Natural killer cell (primary cell): Measurements from ENCODE around the gene COL23A1. TPM values are rescaled to one million over a fixed set of nuclear protein-coding genes. Genes with fewer than 3 reads are reported as not detected.

ENCODE experiments used
- ATAC-seq, 3 donors: fragments of 150-1000 bp in 2 of 3; fragments of 200-7000 bp in 1 of 3; cut with Tn5 transposase; 1 replicate in 1 of 3; 2 replicates in 2 of 3; pipeline ENCODE4 v1.10.0; 2021; ENCODE audit warnings: mild to moderate bottlenecking in 2 of 3, moderate library complexity in 2 of 3
- DNase-seq, 2 donors: peaks; one replicate each; pipeline versions ENCODE4 v3.0.0 to v3.0.0-alpha.2; 2013 to 2021; ENCODE audit warnings: mixed read lengths in 1 of 2
- H3K27ac ChIP-seq: one replicate; pipeline ENCODE4 v1.5.1; 2013; ENCODE audit warnings: mild to moderate bottlenecking, low read length
- H3K27me3 ChIP-seq: one replicate; pipeline ENCODE4 v1.6.1; 2013; ENCODE audit warnings: low read length; ENCODE audit not compliant: control insufficient read depth, insufficient read depth
- H3K36me3 ChIP-seq: one replicate; pipeline ENCODE4 v1.6.1; 2013; ENCODE audit warnings: low read length; ENCODE audit not compliant: control insufficient read depth, insufficient read depth
- H3K4me1 ChIP-seq: one replicate; pipeline ENCODE4 v1.6.1; 2013; ENCODE audit warnings: low read length; ENCODE audit not compliant: control insufficient read depth, insufficient read depth
- H3K4me3 ChIP-seq: one replicate; pipeline ENCODE4 v1.5.1; 2013; ENCODE audit warnings: low read length
- H3K9me3 ChIP-seq: one replicate; pipeline ENCODE4 v1.6.1; 2013; ENCODE audit warnings: low read length; ENCODE audit not compliant: control insufficient read depth, insufficient read depth
- H3K27ac Mint-ChIP-seq, 2 donors: one replicate each; pipeline ENCODE4 v1.8.0; 2022; ENCODE audit warnings: mild to moderate bottlenecking in 2 of 2, mixed read lengths in 2 of 2, moderate library complexity in 1 of 2
- H3K27me3 Mint-ChIP-seq, 2 donors: one replicate each; pipeline ENCODE4 v1.8.0; 2022; ENCODE audit warnings: low read depth in 2 of 2, mixed read lengths in 2 of 2
- H3K36me3 Mint-ChIP-seq: one replicate; pipeline ENCODE4 v1.8.0; 2022; ENCODE audit warnings: mixed read lengths
- H3K4me1 Mint-ChIP-seq, 2 donors: one replicate each; pipeline ENCODE4 v1.8.0; 2022; ENCODE audit warnings: mixed read lengths in 2 of 2
- H3K4me3 Mint-ChIP-seq: one replicate; pipeline ENCODE4 v1.8.0; 2022; ENCODE audit warnings: mild to moderate bottlenecking, moderate library complexity, mixed read lengths
- H3K9me3 Mint-ChIP-seq, 2 donors: one replicate each; pipeline ENCODE4 v1.8.0; 2022; ENCODE audit warnings: mixed read lengths in 2 of 2
- WGBS: methylation state at CpG from one replicate; pipeline ENCODE4 v1.1.7; 2013; ENCODE audit warnings: missing lambda C conversion rate; ENCODE audit not compliant: insufficient coverage; 5-methylcytosine and 5-hydroxymethylcytosine counted together
- intact Hi-C: fragments of 100-400 bp; cut with micrococcal nuclease; formaldehyde crosslinking; loops from one replicate; pipeline ENCODE4 v1.14.2; 2022
- total RNA-seq, 4 donors: library from RNA; stranded (reverse); fragments of 120-200 nt in 1 of 4; gene quantifications; one replicate each; pipeline versions ENCODE4 v1.2.3 to v1.2.4, GENCODE V29; 2013 to 2022
- TF ChIP-seq, protein P1 (sequence below): fragments of 200-600 bp; IDR thresholded peaks from one replicate; pipeline ENCODE4 v1.8.0; 2022; ENCODE audit warnings: antibody characterized with exemption

COL23A1 gene
- total RNA-seq, 3 donors from 2014 or later (not counting 1 experiment from before 2014, with no cell fraction given) = 0.15 TPM; not detected in 2

DNA sequence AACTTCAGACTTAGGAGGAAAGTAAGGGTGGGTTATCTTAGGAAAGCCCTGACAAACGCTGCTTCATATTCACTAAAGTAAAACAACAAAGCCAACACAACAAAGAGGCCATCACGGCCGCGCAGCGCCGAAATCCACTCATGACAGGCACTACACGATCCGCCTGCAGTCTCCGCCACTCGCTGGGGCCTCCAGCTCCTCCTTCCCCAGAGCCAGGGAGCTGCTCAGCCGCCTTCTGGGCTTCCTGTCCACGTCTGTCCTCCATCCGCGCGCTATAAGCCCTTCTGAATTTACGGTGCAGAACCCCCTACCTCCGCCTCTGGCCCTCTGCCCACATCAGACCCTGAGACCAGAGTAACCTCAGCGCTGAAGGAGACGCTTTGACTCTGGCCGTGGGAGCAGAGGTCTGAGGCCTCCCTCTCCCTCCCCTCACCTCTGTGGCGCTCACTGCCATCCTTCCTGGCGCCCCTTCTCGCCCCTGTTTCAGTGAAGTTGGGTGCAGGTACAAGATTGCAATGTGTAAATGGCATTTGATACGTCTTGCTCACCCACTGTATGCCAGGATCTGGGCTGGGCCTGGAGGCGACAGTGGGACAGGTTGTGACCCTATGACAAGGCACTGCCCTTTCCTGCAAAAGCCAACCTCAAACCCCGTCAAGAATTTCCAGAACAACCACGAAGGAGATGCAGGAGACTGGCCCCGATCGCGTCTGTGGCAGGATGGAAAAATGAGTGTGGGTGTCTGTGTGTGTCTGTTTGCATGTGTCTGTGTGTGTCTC is 282.7 kb downstream of the COL23A1 start:
- WGBS = 69% methylated on average over 30 of the region's 30 CpGs
- no peak overlapping the region for H3K27ac Mint-ChIP-seq
- Histone ChIP-seq H3K27ac (no peak overlapping the region), H3K27me3 (no peaks in the 10 kb centered on the region), H3K36me3 (no peaks in the 10 kb centered on the region), H3K9me3 (no peaks in the 10 kb centered on the region), H3K4me1 (no peaks in the 10 kb centered on the region), H3K4me3 (no peak overlapping the region)
- peaks cover 8 to 10% of the 10 kb centered on the region in 2 donors for H3K27me3 Mint-ChIP-seq
- no peaks in the 10 kb centered on the region for H3K4me1 Mint-ChIP-seq
- no peaks in the 10 kb centered on the region for H3K36me3 Mint-ChIP-seq
- no peak for DNase-seq
- intact Hi-C loops = no loop called here
- no peaks in the 10 kb centered on the region for H3K9me3 Mint-ChIP-seq
- TF ChIP-seq, protein P1, sequence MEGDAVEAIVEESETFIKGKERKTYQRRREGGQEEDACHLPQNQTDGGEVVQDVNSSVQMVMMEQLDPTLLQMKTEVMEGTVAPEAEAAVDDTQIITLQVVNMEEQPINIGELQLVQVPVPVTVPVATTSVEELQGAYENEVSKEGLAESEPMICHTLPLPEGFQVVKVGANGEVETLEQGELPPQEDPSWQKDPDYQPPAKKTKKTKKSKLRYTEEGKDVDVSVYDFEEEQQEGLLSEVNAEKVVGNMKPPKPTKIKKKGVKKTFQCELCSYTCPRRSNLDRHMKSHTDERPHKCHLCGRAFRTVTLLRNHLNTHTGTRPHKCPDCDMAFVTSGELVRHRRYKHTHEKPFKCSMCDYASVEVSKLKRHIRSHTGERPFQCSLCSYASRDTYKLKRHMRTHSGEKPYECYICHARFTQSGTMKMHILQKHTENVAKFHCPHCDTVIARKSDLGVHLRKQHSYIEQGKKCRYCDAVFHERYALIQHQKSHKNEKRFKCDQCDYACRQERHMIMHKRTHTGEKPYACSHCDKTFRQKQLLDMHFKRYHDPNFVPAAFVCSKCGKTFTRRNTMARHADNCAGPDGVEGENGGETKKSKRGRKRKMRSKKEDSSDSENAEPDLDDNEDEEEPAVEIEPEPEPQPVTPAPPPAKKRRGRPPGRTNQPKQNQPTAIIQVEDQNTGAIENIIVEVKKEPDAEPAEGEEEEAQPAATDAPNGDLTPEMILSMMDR = no peak
- H3K4me3 Mint-ChIP-seq = no peak overlapping the region
- no peak for ATAC-seq

DNA sequence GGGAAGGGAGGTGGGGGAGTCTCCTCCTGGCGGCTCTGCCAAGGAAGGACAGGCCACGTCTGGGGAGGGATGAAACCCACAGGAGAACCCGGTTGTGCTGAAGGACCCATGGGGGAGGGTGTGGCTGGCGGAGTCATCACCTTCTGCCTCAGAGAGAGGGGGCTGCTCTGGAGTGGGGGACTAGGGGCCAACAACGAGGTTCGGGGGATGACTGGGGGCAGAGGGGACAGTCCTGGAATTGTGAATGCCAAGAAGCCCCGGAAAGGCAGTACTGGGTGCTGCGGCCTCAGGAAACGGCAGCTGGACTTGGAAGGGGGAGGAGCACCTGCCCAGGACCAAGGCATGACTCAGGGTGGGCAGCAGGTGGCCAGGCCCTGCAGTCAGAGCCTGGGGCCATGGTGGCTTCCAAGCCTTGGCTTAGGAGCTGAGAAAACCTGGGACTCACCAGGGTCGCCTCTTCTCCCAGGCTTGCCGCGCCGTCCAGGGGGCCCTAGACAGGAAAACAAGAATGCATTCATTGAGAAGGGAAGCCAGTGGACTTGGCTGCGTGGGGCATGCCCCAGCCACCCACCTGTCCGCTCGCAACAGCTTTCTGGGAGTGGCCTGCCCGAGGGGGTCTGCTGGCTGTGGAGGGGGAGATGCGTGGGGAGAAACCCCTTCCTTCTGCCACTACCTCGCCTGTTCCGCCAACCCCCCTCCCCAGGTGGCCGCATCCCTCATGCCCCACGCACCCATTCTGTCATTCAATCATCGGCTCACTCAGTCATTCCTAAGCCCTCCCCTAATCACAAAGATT is 283.6 kb downstream of the COL23A1 start:
- no peaks in the 10 kb centered on the region for H3K9me3 Mint-ChIP-seq
- no peak overlapping the region for H3K27ac ChIP-seq
- H3K27ac Mint-ChIP-seq = no peak overlapping the region
- no peak overlapping the region for H3K4me3 Mint-ChIP-seq
- H3K27me3 Mint-ChIP-seq = peaks cover 10 to 13% of the 10 kb centered on the region in 2 donors
- H3K36me3 Mint-ChIP-seq = no peaks in the 10 kb centered on the region
- H3K4me3 ChIP-seq = no peak overlapping the region
- intact Hi-C loops = no loop called here
- TF ChIP-seq, protein P1 = no peak
- no peaks in the 10 kb centered on the region for H3K4me1 ChIP-seq
- H3K9me3 ChIP-seq = no peaks in the 10 kb centered on the region
- DNase-seq = no peak
- no peaks in the 10 kb centered on the region for H3K4me1 Mint-ChIP-seq
- 79% methylated on average over 22 of the region's 23 CpGs for WGBS
- no peaks in the 10 kb centered on the region for H3K36me3 ChIP-seq
- H3K27me3 ChIP-seq = no peaks in the 10 kb centered on the region
- no peak for ATAC-seq

DNA sequence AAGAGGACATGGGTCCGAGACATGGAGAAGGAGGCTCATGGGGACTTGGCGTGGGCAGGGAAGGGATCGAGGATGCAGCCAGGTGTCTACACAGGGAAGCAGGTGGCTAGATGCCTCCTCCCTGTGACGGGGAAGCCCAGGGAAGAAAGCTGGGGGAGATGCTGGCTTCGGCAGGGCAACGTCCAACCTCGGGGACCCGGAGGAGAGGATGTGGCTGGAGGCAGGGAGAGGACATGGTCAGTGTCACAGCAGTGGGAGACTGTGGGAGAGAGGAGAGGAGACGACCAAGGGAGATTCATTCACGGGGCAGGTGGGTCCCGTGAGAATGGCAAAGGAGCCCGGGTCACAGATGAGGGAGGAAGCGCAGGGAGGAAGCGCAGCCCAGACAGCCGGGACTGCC is 284.4 kb downstream of the COL23A1 start:
- 80% methylated on average over 15 of the region's 15 CpGs for WGBS
- Histone ChIP-seq H3K27me3 (no peaks in the 10 kb centered on the region), H3K4me1 (no peaks in the 10 kb centered on the region), H3K9me3 (no peaks in the 10 kb centered on the region), H3K36me3 (no peaks in the 10 kb centered on the region), H3K4me3 (no peak overlapping the region), H3K27ac (no peak overlapping the region)
- Mint-ChIP-seq H3K4me3 (no peak overlapping the region), H3K27me3 (peaks cover 10 to 20% of the 10 kb centered on the region in 2 donors), H3K27ac (no peak overlapping the region), H3K4me1 (no peaks in the 10 kb centered on the region), H3K36me3 (no peaks in the 10 kb centered on the region), H3K9me3 (no peaks in the 10 kb centered on the region)
- DNase-seq (no peak), ATAC-seq (no peak)
- TF ChIP-seq, protein P1 = no peak
- intact Hi-C loops = no loop called here
